NT2/D1 (cell line): ENCODE results near the gene BST1.

ENCODE experiments used
- DNase-seq: peaks from one replicate; pipeline ENCODE4 v3.0.0-alpha.2; 2011; ENCODE audit warnings: low read depth, low spot score
- H3K27me3 ChIP-seq: 2 replicates; pipeline ENCODE4 v1.6.0; 2011; ENCODE audit warnings: mild to moderate bottlenecking; ENCODE audit not compliant: insufficient read length, insufficient read depth
- H3K36me3 ChIP-seq: 2 replicates; pipeline ENCODE4 v1.6.1; 2011; ENCODE audit warnings: mild to moderate bottlenecking, low read length, mixed read lengths; ENCODE audit not compliant: insufficient read depth, insufficient read length
- H3K4me1 ChIP-seq: 2 replicates; pipeline ENCODE4 v1.5.1; 2011; ENCODE audit not compliant: insufficient read depth, insufficient read length
- H3K4me3 ChIP-seq: 2 replicates; pipeline ENCODE4 v1.5.1; 2011; ENCODE audit warnings: low read depth; ENCODE audit not compliant: insufficient read length
- H3K9ac ChIP-seq: 2 replicates; pipeline ENCODE4 v1.6.0; 2011; ENCODE audit warnings: low read depth; ENCODE audit not compliant: insufficient read length
- H3K9me3 ChIP-seq: 2 replicates; pipeline ENCODE4 v1.5.1; 2011; ENCODE audit warnings: mild to moderate bottlenecking, low read length; ENCODE audit not compliant: insufficient read depth
- SUZ12 ChIP-seq: IDR thresholded peaks from 2 replicates; pipeline ENCODE4 v1.6.1; 2011; ENCODE audit not compliant: insufficient read length, insufficient read depth; ENCODE audit errors: extremely low read depth
- YY1 ChIP-seq: IDR thresholded peaks from 2 replicates; pipeline ENCODE4 v1.6.1; 2011; ENCODE audit not compliant: insufficient read length, insufficient read depth
- ZNF274 ChIP-seq: IDR thresholded peaks from 2 replicates; pipeline ENCODE4 v1.6.1; 2011; ENCODE audit warnings: mild to moderate bottlenecking, low read depth, low read length

Gene BST1

GRCh38 chr4:15657366-15657765 is 45.5 kb upstream of the BST1 start:
- TF ChIP-seq YY1 = no peak
- no peak for TF ChIP-seq SUZ12
- TF ChIP-seq ZNF274 = no peak
- Histone ChIP-seq H3K27me3 (no peaks in the 10 kb centered on the region), H3K9ac (no peak overlapping the region), H3K9me3 (no peaks in the 10 kb centered on the region), H3K4me1 (no peaks in the 10 kb centered on the region), H3K4me3 (no peak overlapping the region), H3K36me3 (peaks cover 23% of the 10 kb centered on the region)
- no peak for DNase-seq

GRCh38 chr4:15658136-15658770 is 44.6 kb upstream of the BST1 start:
- Histone ChIP-seq H3K36me3 (peaks cover 31% of the 10 kb centered on the region), H3K27me3 (no peaks in the 10 kb centered on the region), H3K4me3 (no peak overlapping the region), H3K4me1 (no peaks in the 10 kb centered on the region), H3K9ac (no peak overlapping the region), H3K9me3 (no peaks in the 10 kb centered on the region)
- TF ChIP-seq ZNF274 = no peak
- DNase-seq = no peak

- peaks cover 35% of the 10 kb centered on the region for H3K36me3 ChIP-seq
- TF ChIP-seq SUZ12 (no peak), YY1 (no peak), ZNF274 (no peak)
- H3K4me1 ChIP-seq = no peaks in the 10 kb centered on the region
- H3K4me3 ChIP-seq = no peak overlapping the region
- no peaks in the 10 kb centered on the region for H3K9me3 ChIP-seq
- no peak for DNase-seq
- no peaks in the 10 kb centered on the region for H3K27me3 ChIP-seq
- no peak overlapping the region for H3K9ac ChIP-seq
Observed at GRCh38 chr4:15658781-15659180, 44.1 kb upstream of the BST1 start.

- peaks cover 37% of the 10 kb centered on the region for H3K36me3 ChIP-seq
- no peaks in the 10 kb centered on the region for H3K4me1 ChIP-seq
- no peak for DNase-seq
- no peak for TF ChIP-seq SUZ12
- no peak for TF ChIP-seq ZNF274
- TF ChIP-seq YY1 = no peak
- no peak overlapping the region for H3K9ac ChIP-seq
- no peak overlapping the region for H3K4me3 ChIP-seq
- no peaks in the 10 kb centered on the region for H3K9me3 ChIP-seq
- no peaks in the 10 kb centered on the region for H3K27me3 ChIP-seq
Observed at GRCh38 chr4:15659768-15660570, 42.9 kb upstream of the BST1 start.

GRCh38 chr4:15665753-15666365 is 37.0 kb upstream of the BST1 start:
- Histone ChIP-seq H3K9ac (no peak overlapping the region), H3K27me3 (no peaks in the 10 kb centered on the region), H3K4me3 (no peak overlapping the region), H3K4me1 (no peaks in the 10 kb centered on the region), H3K9me3 (no peaks in the 10 kb centered on the region), H3K36me3 (peaks cover 53% of the 10 kb centered on the region)
- DNase-seq = no peak
- TF ChIP-seq YY1 = no peak

GRCh38 chr4:15667006-15667405 is 35.9 kb upstream of the BST1 start:
- H3K4me3 ChIP-seq = no peak overlapping the region
- no peaks in the 10 kb centered on the region for H3K9me3 ChIP-seq
- no peak overlapping the region for H3K9ac ChIP-seq
- TF ChIP-seq ZNF274 (no peak), SUZ12 (no peak), YY1 (no peak)
- H3K27me3 ChIP-seq = no peaks in the 10 kb centered on the region
- no peak for DNase-seq
- H3K36me3 ChIP-seq = peaks cover 61% of the 10 kb centered on the region
- no peaks in the 10 kb centered on the region for H3K4me1 ChIP-seq
